ENCODE data around the gene STK38L.

The STK38L gene

GRCh38 chr12:27334042-27334720 lies 90.1 kb downstream of the STK38L start:
- no peak for DNase-seq
- Histone ChIP-seq H2AK5ac (ENCODE audit: low read length, severe bottlenecking) (no peak overlapping the region), H2BK120ac (ENCODE audit: low read depth, low read length) (no peak overlapping the region), H2BK12ac (ENCODE audit: low read length in 2 of 2) (no peak overlapping the region), H2BK5ac (ENCODE audit: low read depth, low read length, poor library complexity, severe bottlenecking) (no peak overlapping the region), H3K36me3 (ENCODE audit: control insufficient read depth in 1 of 2, insufficient read depth in 2 of 2, low read depth in 1 of 2, low read length in 2 of 2) (no peaks in the 10 kb centered on the region), H3K23ac (ENCODE audit: low read length in 2 of 2) (no peak overlapping the region), H3K27ac (ENCODE audit: low read length, poor library complexity, severe bottlenecking) (no peak overlapping the region), H3K4ac (ENCODE audit: low read depth in 1 of 2, low read length in 2 of 2) (no peak overlapping the region), H4K91ac (ENCODE audit: low read length) (no peak overlapping the region), H4K8ac (ENCODE audit: low read length) (no peak overlapping the region), H3K14ac (ENCODE audit: low read length in 2 of 2) (no peak overlapping the region), H2AFZ (ENCODE audit: low read depth, low read length) (no peak overlapping the region), H3K79me1 (replicated peaks; ENCODE audit: low read length, poor library complexity, severe bottlenecking) (peaks cover 3% of the 10 kb centered on the region), H3K4me1 (ENCODE audit: control insufficient read depth, insufficient read depth, low read depth, low read length) (peaks cover 14% of the 10 kb centered on the region), H2BK15ac (ENCODE audit: low read depth, poor library complexity, severe bottlenecking) (no peak overlapping the region), H3K9me3 (ENCODE audit: control insufficient read depth, low read length) (no peaks in the 10 kb centered on the region), H3K4me3 (ENCODE audit: insufficient read depth in 1 of 2, low read depth in 1 of 2, low read length in 2 of 2) (peak overlapping the region in 1 of 2 experiments; percentile 81), H3K18ac (ENCODE audit: low read depth in 1 of 2, low read length in 2 of 2) (no peak overlapping the region), H3K4me2 (ENCODE audit: low read length, poor library complexity, severe bottlenecking) (no peak overlapping the region), H3K9ac (ENCODE audit: low read length) (peak overlapping the region; percentile 76), H3K27me3 (ENCODE audit: control insufficient read depth in 1 of 2, insufficient read depth in 1 of 2, low read length in 2 of 2) (no peaks in the 10 kb centered on the region)
- 38% methylated on average over 6 of the region's 7 CpGs for WGBS

DNA sequence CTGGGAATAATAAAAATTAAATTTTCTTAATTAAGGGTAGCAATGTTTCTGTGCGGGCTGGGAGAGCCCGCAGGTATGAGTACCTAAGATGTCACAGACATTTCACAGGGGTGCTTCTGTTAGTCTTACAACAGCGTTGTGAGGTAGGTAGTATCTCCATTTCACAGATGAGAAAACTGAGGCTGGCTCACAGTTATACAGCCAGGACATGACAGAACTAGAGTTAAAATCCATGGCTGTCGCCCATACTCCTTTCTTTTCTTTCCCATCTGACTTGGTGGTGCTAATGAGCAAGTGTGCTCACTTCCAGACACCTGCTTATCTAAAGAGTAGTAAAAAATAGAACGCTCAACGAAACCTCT lies 90.6 kb downstream of the STK38L start:
- H2BK5ac ChIP-seq (ENCODE audit: low read depth, low read length, poor library complexity, severe bottlenecking), result no peak overlapping the region
- H3K27ac ChIP-seq (ENCODE audit: low read length, poor library complexity, severe bottlenecking), result no peak overlapping the region
- H3K23ac ChIP-seq (ENCODE audit: low read length in 2 of 2), result no peak overlapping the region
- no peak overlapping the region for H2AFZ ChIP-seq (ENCODE audit: low read depth, low read length)
- no peak overlapping the region for H3K4me3 ChIP-seq (ENCODE audit: insufficient read depth in 1 of 2, low read depth in 1 of 2, low read length in 2 of 2)
- no peak overlapping the region for H3K14ac ChIP-seq (ENCODE audit: low read length in 2 of 2)
- no peak overlapping the region for H3K4ac ChIP-seq (ENCODE audit: low read depth in 1 of 2, low read length in 2 of 2)
- H2BK15ac ChIP-seq (ENCODE audit: low read depth, poor library complexity, severe bottlenecking), result no peak overlapping the region
- peaks cover 14% of the 10 kb centered on the region for H3K4me1 ChIP-seq (ENCODE audit: control insufficient read depth, insufficient read depth, low read depth, low read length)
- no peaks in the 10 kb centered on the region for H3K9me3 ChIP-seq (ENCODE audit: control insufficient read depth, low read length)
- H3K27me3 ChIP-seq (ENCODE audit: control insufficient read depth in 1 of 2, insufficient read depth in 1 of 2, low read length in 2 of 2), result no peaks in the 10 kb centered on the region
- no peak overlapping the region for H2BK120ac ChIP-seq (ENCODE audit: low read depth, low read length)
- H3K18ac ChIP-seq (ENCODE audit: low read depth in 1 of 2, low read length in 2 of 2), result no peak overlapping the region
- H2BK12ac ChIP-seq (ENCODE audit: low read length in 2 of 2), result no peak overlapping the region
- H3K4me2 ChIP-seq (ENCODE audit: low read length, poor library complexity, severe bottlenecking), result no peak overlapping the region
- WGBS, result 95% methylated on average over 3 of the region's 6 CpGs
- peaks cover 3% of the 10 kb centered on the region for H3K79me1 ChIP-seq (replicated peaks; ENCODE audit: low read length, poor library complexity, severe bottlenecking)
- no peak overlapping the region for H4K91ac ChIP-seq (ENCODE audit: low read length)
- H4K8ac ChIP-seq (ENCODE audit: low read length), result no peak overlapping the region
- no peak for DNase-seq
- H3K9ac ChIP-seq (ENCODE audit: low read length), result no peak overlapping the region
- H3K36me3 ChIP-seq (ENCODE audit: control insufficient read depth in 1 of 2, insufficient read depth in 2 of 2, low read depth in 1 of 2, low read length in 2 of 2), result no peaks in the 10 kb centered on the region
- H2AK5ac ChIP-seq (ENCODE audit: low read length, severe bottlenecking), result no peak overlapping the region

DNA sequence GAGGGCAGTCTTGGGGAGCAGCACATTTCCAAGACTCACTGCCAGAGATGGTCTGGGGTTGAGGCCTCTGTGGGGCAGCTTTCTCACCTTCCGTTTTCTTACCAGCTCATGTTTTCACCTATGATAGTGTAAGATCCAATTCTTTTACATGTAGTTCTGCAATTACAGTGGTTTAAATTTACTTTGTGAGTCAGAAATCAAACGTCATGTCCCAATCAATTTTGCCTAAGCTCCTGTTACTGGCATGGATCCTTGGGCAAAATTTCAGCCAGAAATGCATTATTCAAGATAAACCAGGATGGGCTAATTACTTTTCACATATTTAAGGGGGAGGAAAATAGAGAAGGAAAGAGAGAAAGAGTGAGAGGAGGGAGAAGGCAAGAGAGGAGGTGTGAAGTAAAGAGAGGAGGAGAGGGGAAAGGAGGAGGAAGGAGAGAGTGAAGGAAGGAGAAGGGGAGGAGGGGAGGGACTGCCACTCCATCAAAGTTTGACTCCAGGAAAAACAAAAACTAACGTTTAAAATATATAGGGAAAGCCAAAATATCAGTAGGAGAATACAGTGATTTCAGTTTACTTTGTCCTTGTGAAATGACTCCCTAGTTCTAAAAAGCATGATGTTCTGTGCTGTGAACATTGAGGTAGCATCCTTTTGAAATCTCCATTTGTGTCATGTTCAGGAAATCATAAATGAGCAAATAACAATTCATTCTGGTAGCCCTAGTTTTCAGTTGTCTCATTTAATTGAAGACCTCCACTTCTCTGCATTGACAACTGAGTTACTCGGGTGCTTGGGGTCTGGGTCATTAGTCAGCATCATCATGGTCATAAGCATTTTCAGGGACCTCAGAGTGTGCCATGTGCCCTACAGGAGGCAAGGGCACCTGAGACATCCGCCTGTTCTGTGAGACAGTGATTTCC lies 91.5 kb downstream of the STK38L start:
- H4K8ac ChIP-seq (ENCODE audit: low read length), result no peak overlapping the region
- 94% methylated on average over 4 of the region's 5 CpGs for WGBS

DNA sequence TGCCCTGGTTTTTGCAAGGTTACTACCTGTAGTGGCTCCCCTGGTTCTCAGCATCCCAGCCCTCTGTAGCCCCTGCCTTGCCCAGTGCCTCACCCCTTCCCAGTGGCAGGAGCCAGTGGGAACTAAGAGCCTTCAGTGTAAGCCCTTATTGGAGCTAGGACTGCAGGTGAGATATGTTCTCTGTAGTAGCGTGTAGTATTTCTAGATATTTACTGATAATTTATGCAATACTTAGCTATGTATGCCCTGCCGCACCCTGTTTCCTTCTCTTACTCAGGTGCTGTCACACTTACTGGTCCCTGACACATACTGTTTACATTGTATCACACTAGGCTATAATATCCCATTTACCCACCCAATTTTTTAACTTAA lies 92.2 kb downstream of the STK38L start:
- Histone ChIP-seq H2BK12ac (ENCODE audit: low read length in 2 of 2) (no peak overlapping the region), H3K14ac (ENCODE audit: low read length in 2 of 2) (no peak overlapping the region), H2AK5ac (ENCODE audit: low read length, severe bottlenecking) (no peak overlapping the region), H3K79me1 (replicated peaks; ENCODE audit: low read length, poor library complexity, severe bottlenecking) (peaks cover 4% of the 10 kb centered on the region), H3K18ac (ENCODE audit: low read depth in 1 of 2, low read length in 2 of 2) (peak overlapping the region in 1 of 2 experiments; percentile 56), H3K9me3 (ENCODE audit: control insufficient read depth, low read length) (no peaks in the 10 kb centered on the region), H3K4ac (ENCODE audit: low read depth in 1 of 2, low read length in 2 of 2) (no peak overlapping the region), H3K27me3 (ENCODE audit: control insufficient read depth in 1 of 2, insufficient read depth in 1 of 2, low read length in 2 of 2) (no peaks in the 10 kb centered on the region), H3K27ac (ENCODE audit: low read length, poor library complexity, severe bottlenecking) (no peak overlapping the region), H2BK5ac (ENCODE audit: low read depth, low read length, poor library complexity, severe bottlenecking) (no peak overlapping the region), H3K4me2 (ENCODE audit: low read length, poor library complexity, severe bottlenecking) (no peak overlapping the region), H2AFZ (ENCODE audit: low read depth, low read length) (no peak overlapping the region), H3K9ac (ENCODE audit: low read length) (no peak overlapping the region), H3K4me1 (ENCODE audit: control insufficient read depth, insufficient read depth, low read depth, low read length) (peaks cover 14% of the 10 kb centered on the region), H2BK120ac (ENCODE audit: low read depth, low read length) (no peak overlapping the region), H3K23ac (ENCODE audit: low read length in 2 of 2) (no peak overlapping the region), H3K36me3 (ENCODE audit: control insufficient read depth in 1 of 2, insufficient read depth in 2 of 2, low read depth in 1 of 2, low read length in 2 of 2) (no peaks in the 10 kb centered on the region), H2BK15ac (ENCODE audit: low read depth, poor library complexity, severe bottlenecking) (no peak overlapping the region), H4K8ac (ENCODE audit: low read length) (no peak overlapping the region), H3K4me3 (ENCODE audit: insufficient read depth in 1 of 2, low read depth in 1 of 2, low read length in 2 of 2) (no peak overlapping the region), H4K91ac (ENCODE audit: low read length) (no peak overlapping the region)
- WGBS, result 100% methylated on average over 1 of the region's 2 CpGs
- DNase-seq, result no peak

More for the DNA sequence above, 91.5 kb downstream of the STK38L start:
- H2BK12ac ChIP-seq (ENCODE audit: low read length in 2 of 2), result no peak overlapping the region
- no peaks in the 10 kb centered on the region for H3K36me3 ChIP-seq (ENCODE audit: control insufficient read depth in 1 of 2, insufficient read depth in 2 of 2, low read depth in 1 of 2, low read length in 2 of 2)
- no peaks in the 10 kb centered on the region for H3K9me3 ChIP-seq (ENCODE audit: control insufficient read depth, low read length)
- H3K14ac ChIP-seq (ENCODE audit: low read length in 2 of 2), result no peak overlapping the region
- no peak overlapping the region for H3K4me2 ChIP-seq (ENCODE audit: low read length, poor library complexity, severe bottlenecking)
- H3K4ac ChIP-seq (ENCODE audit: low read depth in 1 of 2, low read length in 2 of 2), result no peak overlapping the region
- no peak overlapping the region for H2BK15ac ChIP-seq (ENCODE audit: low read depth, poor library complexity, severe bottlenecking)
- H2BK5ac ChIP-seq (ENCODE audit: low read depth, low read length, poor library complexity, severe bottlenecking), result no peak overlapping the region
- H2BK120ac ChIP-seq (ENCODE audit: low read depth, low read length), result no peak overlapping the region
- peaks cover 4% of the 10 kb centered on the region for H3K79me1 ChIP-seq (replicated peaks; ENCODE audit: low read length, poor library complexity, severe bottlenecking)
- no peak overlapping the region for H2AFZ ChIP-seq (ENCODE audit: low read depth, low read length)
- H3K18ac ChIP-seq (ENCODE audit: low read depth in 1 of 2, low read length in 2 of 2), result no peak overlapping the region
- no peaks in the 10 kb centered on the region for H3K27me3 ChIP-seq (ENCODE audit: control insufficient read depth in 1 of 2, insufficient read depth in 1 of 2, low read length in 2 of 2)
- no peak for DNase-seq
- no peak overlapping the region for H2AK5ac ChIP-seq (ENCODE audit: low read length, severe bottlenecking)
- H3K4me3 ChIP-seq (ENCODE audit: insufficient read depth in 1 of 2, low read depth in 1 of 2, low read length in 2 of 2), result no peak overlapping the region
- H3K9ac ChIP-seq (ENCODE audit: low read length), result no peak overlapping the region
- no peak overlapping the region for H3K27ac ChIP-seq (ENCODE audit: low read length, poor library complexity, severe bottlenecking)
- H3K4me1 ChIP-seq (ENCODE audit: control insufficient read depth, insufficient read depth, low read depth, low read length), result peaks cover 14% of the 10 kb centered on the region
- H3K23ac ChIP-seq (ENCODE audit: low read length in 2 of 2), result no peak overlapping the region
- H4K91ac ChIP-seq (ENCODE audit: low read length), result no peak overlapping the region

Measured in mesenchymal stem cell (in vitro differentiated cells and primary cell).